Stimulated activated CD8-positive, alpha-beta memory T cell treated with anti-CD3 and anti-CD28 coated beads, Interleukin-4, amount 100 ng/mL, for 24 hours (primary cell): ENCODE measurements around the gene ZNF746.

Source experiments
- DNase-seq: peaks from one replicate; pipeline ENCODE4 v3.0.0-alpha.2; 2020; ENCODE audit warnings: low read depth

The ZNF746 gene

DNA sequence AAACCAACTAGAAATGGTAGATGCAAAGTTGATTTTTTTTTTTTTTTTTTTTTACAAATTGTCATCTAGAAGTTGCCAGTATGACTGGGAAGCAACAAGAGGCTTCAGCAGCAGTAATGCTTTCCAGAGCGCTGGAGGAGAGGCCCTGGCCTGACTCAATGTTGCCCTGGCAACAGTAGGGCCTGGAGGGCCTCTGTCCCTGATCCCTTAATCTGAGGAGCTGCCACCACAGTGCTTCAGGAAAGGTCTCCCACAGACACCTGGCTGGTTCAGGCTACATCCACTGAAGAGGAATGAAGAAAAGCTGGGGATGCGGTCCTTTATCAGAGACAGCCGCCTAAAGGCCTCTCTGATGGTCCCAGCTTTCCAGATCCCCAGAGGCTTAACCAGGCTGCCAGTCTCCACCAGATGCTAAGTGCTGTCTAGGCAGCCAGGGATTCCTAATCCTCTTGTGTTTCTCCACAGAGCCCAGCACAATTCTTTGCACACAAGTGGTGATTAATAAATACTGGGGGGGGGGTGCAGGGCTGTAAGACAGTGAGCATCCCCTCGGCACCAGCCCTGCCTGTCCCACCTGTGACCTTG lies 70.4 kb downstream of the ZNF746 start:
- DNase-seq, result no peak

GRCh38 chr7:149423449-149424110 lies 74.0 kb downstream of the ZNF746 start:
- DNase-seq, result no peak

- DNase-seq, result no peak
Observed at GRCh38 chr7:149422914-149423301, 74.7 kb downstream of the ZNF746 start.
